ENCODE results near the gene EPYC. TPM values are rescaled to one million over a fixed set of nuclear protein-coding genes. Genes with fewer than 3 reads are reported as not detected.

The EPYC gene
- total and polyA plus RNA-seq, 2 of the 13 experiments (the other 11 are each of a cell fraction or from before 2014, with no cell fraction given) = not detected

GRCh38 chr12:90979019-90979418, 25.8 kb downstream of the EPYC start:
- Histone ChIP-seq H3K9ac (ENCODE audit: insufficient read depth, low read depth, low read length) (no peak overlapping the region), H3K4me2 (ENCODE audit: low read depth, low read length) (no peak overlapping the region), H3K4me3 (replicated peaks in 1 of 3; ENCODE audit: insufficient read depth in 1 of 3, low read depth in 2 of 3, low read length in 3 of 3) (no peak overlapping the region), H3K4me1 (ENCODE audit: insufficient read depth, low read length) (no peaks in the 10 kb centered on the region), H3K27me3 (ENCODE audit: control insufficient read depth in 1 of 2, insufficient read depth in 2 of 2, low read length in 2 of 2) (no peaks in the 10 kb centered on the region), H3K36me3 (replicated peaks in 1 of 2; ENCODE audit: control insufficient read depth in 1 of 2, insufficient read depth in 2 of 2, low read length in 2 of 2) (no peaks in the 10 kb centered on the region), H3K9me3 (ENCODE audit: low read length) (no peaks in the 10 kb centered on the region), H3K79me2 (ENCODE audit: insufficient read depth, low read length) (no peaks in the 10 kb centered on the region), H4K20me1 (ENCODE audit: insufficient read depth, low read length) (no peaks in the 10 kb centered on the region), H2AFZ (ENCODE audit: low read length) (no peak overlapping the region), H3K27ac (ENCODE audit: extremely low read length, insufficient read depth, low read length) (no peak overlapping the region)
- no peak for TF ChIP-seq RELA (CRISPR knock-in tag; IDR thresholded peaks at IDR 0.05)
- TF ChIP-seq ZNF883 (CRISPR knock-in tag; IDR thresholded peaks at IDR 0.05; ENCODE audit: not compliant biosample characterization) = no peak
- no peak for TF ChIP-seq ATRX (CRISPR knock-in tag; IDR thresholded peaks at IDR 0.05; ENCODE audit: borderline replicate concordance)
- in situ Hi-C loops (cut with HindIII; ENCODE audit: extremely low pct_ligation_motif_present, low pct_unique_long_range_greater_than_20kb) = no loop called here
- BruUV-seq (replicated peaks) = no TSS peak
- no peak for FAIRE-seq
- intact Hi-C loops (cut with micrococcal nuclease; ENCODE audit: unreplicated experiment) = no loop called here
- POLR2A ChIA-PET = no interaction called here
- CTCF ChIA-PET (ENCODE audit: low intra/inter-chr PET ratio, low total read pairs) = interaction anchor here (1.8 kb wide), 1 partner anchor 376 kb away, joined by 16 read pairs; no protein-coding TSS in a partner anchor
- no peak for DNase-seq (ENCODE audit: low spot score)
- 3% methylated on average over 3 of the region's 3 CpGs for WGBS (ENCODE audit: low lambda C conversion rate)
- no peak for ATAC-seq

GRCh38 chr12:90978117-90978770, 26.5 kb downstream of the EPYC start:
- H2AFZ ChIP-seq (ENCODE audit: low read length) = no peak overlapping the region
- CTCF ChIA-PET (ENCODE audit: low intra/inter-chr PET ratio, low total read pairs) = interaction anchor here (0.7 to 1.8 kb wide), 4 partner anchors 131 to 381 kb away, joined by 3 to 16 read pairs (median 7); no protein-coding TSS in a partner anchor
- TF ChIP-seq SATB2 (CRISPR knock-in tag; IDR thresholded peaks at IDR 0.05) (no peak), STAG1 (CRISPR knock-in tag; IDR thresholded peaks at IDR 0.05) (peak; percentile 71), ZNF878 (CRISPR knock-in tag; IDR thresholded peaks at IDR 0.05) (no peak), NCOR1 (IDR thresholded peaks at IDR 0.05; ENCODE audit: borderline replicate concordance, low read length) (no peak), PAF1 (CRISPR knock-in tag; IDR thresholded peaks at IDR 0.05) (no peak), ZNF230 (CRISPR knock-in tag; IDR thresholded peaks at IDR 0.05) (no peak), CTCF (CRISPR knock-in tag; IDR thresholded peaks at IDR 0.05) (peak; percentile 64), SMC3 (IDR thresholded peaks at IDR 0.05; ENCODE audit: low read length) (peak; percentile 51), U2AF1 (optimal IDR thresholded peaks at IDR 0.05; ENCODE audit: low read depth, low read length) (no peak), CHD4 (IDR thresholded peaks at IDR 0.05; ENCODE audit: borderline replicate concordance, low read length) (no peak), ZIK1 (CRISPR knock-in tag; IDR thresholded peaks at IDR 0.05; ENCODE audit: borderline replicate concordance, low read depth) (no peak)
- TF ChIP-seq, protein P1, sequence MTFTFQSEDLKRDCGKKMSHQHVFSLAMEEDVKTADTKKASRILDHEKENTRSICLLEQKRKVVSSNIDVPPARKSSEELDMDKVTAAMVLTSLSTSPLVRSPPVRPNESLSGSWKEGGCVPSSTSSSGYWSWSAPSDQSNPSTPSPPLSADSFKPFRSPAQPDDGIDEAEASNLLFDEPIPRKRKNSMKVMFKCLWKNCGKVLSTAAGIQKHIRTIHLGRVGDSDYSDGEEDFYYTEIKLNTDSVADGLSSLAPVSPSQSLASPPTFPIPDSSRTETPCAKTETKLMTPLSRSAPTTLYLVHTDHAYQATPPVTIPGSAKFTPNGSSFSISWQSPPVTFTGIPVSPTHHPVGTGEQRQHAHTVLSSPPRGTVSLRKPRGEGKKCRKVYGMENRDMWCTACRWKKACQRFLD (CRISPR knock-in tag; IDR thresholded peaks at IDR 0.05; ENCODE audit: borderline replicate concordance) = no peak

More at GRCh38 chr12:90978117-90978770, 26.5 kb downstream of the EPYC start:
- intact Hi-C loops (cut with micrococcal nuclease; ENCODE audit: unreplicated experiment) (loop anchor here (1.0 kb wide), 3 partner anchors 131 to 377 kb away; no protein-coding TSS in a partner anchor), in situ Hi-C loops (cut with HindIII; ENCODE audit: extremely low pct_ligation_motif_present, low pct_unique_long_range_greater_than_20kb) (no loop called here)
- H3K9ac ChIP-seq (ENCODE audit: insufficient read depth, low read depth, low read length) = no peak overlapping the region
- no peaks in the 10 kb centered on the region for H3K27me3 ChIP-seq (ENCODE audit: control insufficient read depth in 1 of 2, insufficient read depth in 2 of 2, low read length in 2 of 2)
- no peaks in the 10 kb centered on the region for H3K36me3 ChIP-seq (replicated peaks in 1 of 2; ENCODE audit: control insufficient read depth in 1 of 2, insufficient read depth in 2 of 2, low read length in 2 of 2)
- H4K20me1 ChIP-seq (ENCODE audit: insufficient read depth, low read length) = no peaks in the 10 kb centered on the region
- DNase-seq (ENCODE audit: low spot score) (peak; percentile 16), FAIRE-seq (peak; percentile 44), ATAC-seq (peak; percentile 77)
- POLR2A ChIA-PET = no interaction called here
- no peaks in the 10 kb centered on the region for H3K4me1 ChIP-seq (ENCODE audit: insufficient read depth, low read length)
- no peak overlapping the region for H3K4me3 ChIP-seq (replicated peaks in 1 of 3; ENCODE audit: insufficient read depth in 1 of 3, low read depth in 2 of 3, low read length in 3 of 3)
- no peak overlapping the region for H3K4me2 ChIP-seq (ENCODE audit: low read depth, low read length)
- no peaks in the 10 kb centered on the region for H3K79me2 ChIP-seq (ENCODE audit: insufficient read depth, low read length)
- no peak overlapping the region for H3K27ac ChIP-seq (ENCODE audit: extremely low read length, insufficient read depth, low read length)
- no peaks in the 10 kb centered on the region for H3K9me3 ChIP-seq (ENCODE audit: low read length)
- no TSS peak for BruUV-seq (replicated peaks)
- 0% methylated on average over 1 of the region's 1 CpG for WGBS (ENCODE audit: low lambda C conversion rate)
